GM12891 (cell line): ENCODE results near the gene GNG11. TPM values are rescaled to one million over a fixed set of nuclear protein-coding genes. Genes with fewer than 3 reads are reported as not detected.
A peak's percentile ranks its signal among the peaks of the same experiment; 100 is the strongest.

Experiments
- DNase-seq: peaks from one replicate; pipeline ENCODE4 v3.0.0; 2011; ENCODE audit warnings: low spot score; ENCODE audit not compliant: insufficient read length
- FAIRE-seq: peaks from 2 replicates; lab custom pipeline; 2011; peaks lifted over from hg19 to GRCh38; lab: Jason Lieb, UNC
- PAX5 ChIP-seq: IDR thresholded peaks from 2 replicates; pipeline ENCODE4 v1.6.1; 2011; ENCODE audit warnings: low read length, moderate library complexity, mild to moderate bottlenecking; ENCODE audit not compliant: insufficient read depth, severe bottlenecking
- POLR2A ChIP-seq: IDR thresholded peaks from 2 replicates; pipeline ENCODE4 v1.6.1; 2011; ENCODE audit warnings: low read depth, low read length, control low read depth
- POLR2AphosphoS5 ChIP-seq: IDR thresholded peaks from 2 replicates; pipeline ENCODE4 v1.6.1; 2011; ENCODE audit warnings: low read depth, low read length, control low read depth
- POU2F2 ChIP-seq: IDR thresholded peaks from 2 replicates; pipeline ENCODE4 v1.6.1; 2011; ENCODE audit warnings: low read depth, mild to moderate bottlenecking, control low read depth, low read length, moderate library complexity
- SPI1 ChIP-seq: IDR thresholded peaks from 2 replicates; pipeline ENCODE4 v1.6.1; 2011; ENCODE audit warnings: low read depth, low read length, control low read depth
- TAF1 ChIP-seq: IDR thresholded peaks from 2 replicates; pipeline ENCODE4 v1.6.1; 2011; ENCODE audit warnings: low read depth, low read length, control low read depth
- polyA plus RNA-seq: library from polyadenylated mRNA; unstranded; fragments of >200 nt; gene quantifications from one replicate; pipeline ENCODE4 v1.2.1, GENCODE V29; 2012; ENCODE audit warnings: low read depth, missing spikeins, inconsistent platforms; ENCODE audit not compliant: missing spikeins

GNG11 gene
- polyA plus RNA-seq, result 1.3 TPM

DNA sequence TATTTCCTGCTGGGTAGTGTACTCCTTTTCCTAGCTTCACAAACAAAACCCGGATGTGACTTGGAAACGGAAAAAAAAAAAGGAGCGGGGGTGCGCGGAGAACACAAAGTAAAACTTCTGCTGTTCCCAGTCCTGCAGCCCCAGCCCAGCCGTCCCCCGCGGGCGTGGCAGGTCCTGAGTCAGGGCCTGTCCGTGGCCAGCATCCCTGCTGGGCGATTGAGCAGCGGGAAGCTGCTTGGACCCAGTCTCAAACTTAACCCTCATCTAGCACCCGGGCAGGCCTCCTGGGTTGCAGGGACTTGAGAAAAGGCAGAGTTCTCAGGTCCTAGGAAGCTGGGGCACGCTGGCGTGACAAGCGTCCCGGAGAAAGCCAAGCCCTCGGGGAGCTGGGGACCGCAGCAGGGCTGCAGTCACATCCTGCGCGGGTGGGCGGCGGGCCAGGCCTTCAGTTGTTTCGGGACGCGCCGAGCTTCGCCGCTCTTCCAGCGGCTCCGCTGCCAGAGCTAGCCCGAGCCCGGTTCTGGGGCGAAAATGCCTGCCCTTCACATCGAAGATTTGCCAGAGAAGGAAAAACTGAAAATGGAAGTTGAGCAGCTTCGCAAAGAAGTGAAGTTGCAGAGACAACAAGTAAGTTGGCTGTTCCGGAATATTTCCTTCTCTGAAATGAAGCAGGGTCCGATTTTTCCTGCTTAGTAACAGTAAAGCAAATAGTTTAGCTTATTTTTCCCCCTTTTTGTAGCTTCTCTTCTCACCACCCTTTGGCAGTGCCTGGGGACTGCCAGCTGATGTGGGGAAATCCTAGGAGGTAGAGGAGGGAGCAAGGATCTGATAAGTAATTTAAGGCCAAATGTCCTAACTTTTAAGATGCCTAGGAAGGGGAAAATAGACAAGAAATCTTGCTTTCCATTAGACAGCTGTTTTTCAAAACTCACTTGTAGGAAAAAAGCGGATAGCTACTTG is at the start of gene GNG11:
GNG11 (plus strand) TSS at position 129 of the 960 bp plus-strand sequence; CDS start at position 532, 403 bp downstream.
- FAIRE-seq (peak; percentile 72), DNase-seq (peak; percentile 29)
- TF ChIP-seq PAX5 (no peak), POLR2AphosphoS5 (no peak), POLR2A (no peak), SPI1 (no peak), POU2F2 (no peak), TAF1 (no peak)

DNA sequence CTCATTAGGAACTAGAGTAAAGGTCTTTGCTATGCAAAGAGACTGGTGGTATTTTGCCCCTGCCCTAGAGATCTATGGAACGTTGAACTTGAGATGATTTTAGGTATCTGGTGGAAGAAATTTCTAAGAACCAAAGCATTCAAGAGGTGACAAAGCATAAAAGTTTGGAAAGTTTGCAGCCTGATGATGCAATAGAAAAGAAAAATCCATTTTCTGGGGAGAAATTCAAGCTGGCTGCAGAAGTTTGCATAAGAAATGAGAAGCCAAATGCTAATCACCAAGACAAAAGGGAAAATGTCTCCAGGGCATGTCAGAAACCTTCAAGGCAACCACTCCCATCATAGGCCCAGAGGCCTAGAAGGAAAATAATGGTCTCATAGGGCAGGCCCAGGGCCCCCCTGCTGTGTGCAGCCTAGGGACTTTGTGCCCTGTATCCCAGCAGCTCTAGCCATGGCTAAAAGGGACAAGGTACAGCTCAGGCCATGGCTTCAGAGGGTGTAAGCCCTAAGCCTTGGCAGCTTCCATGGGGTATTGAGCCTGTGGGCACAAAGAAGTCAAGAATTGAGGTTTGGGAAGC is 47.4 kb upstream of the GNG11 start:
- DNase-seq (no peak), FAIRE-seq (no peak)
- TF ChIP-seq POLR2AphosphoS5 (no peak), PAX5 (no peak), TAF1 (no peak), POU2F2 (no peak), SPI1 (no peak), POLR2A (no peak)

DNA sequence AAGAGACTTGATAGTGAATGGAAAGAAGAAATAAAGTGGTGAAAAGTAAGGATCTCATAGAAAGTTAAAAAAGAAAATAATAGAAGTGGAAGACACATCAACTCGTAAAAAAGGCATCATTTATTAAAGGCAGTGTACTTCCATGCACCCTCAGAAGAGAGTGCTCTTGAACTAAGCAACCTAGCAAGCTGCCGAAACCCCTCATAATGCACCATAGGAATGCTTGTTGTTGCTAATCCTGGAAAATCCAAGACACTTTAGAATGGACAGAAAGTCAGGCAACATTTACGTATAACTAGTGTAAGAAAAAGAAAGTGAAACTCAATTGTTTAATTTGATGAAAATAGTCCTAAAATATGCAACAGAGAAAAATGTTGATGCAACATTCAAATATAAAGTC is 43.8 kb upstream of the GNG11 start:
- no peak for TF ChIP-seq POU2F2
- no peak for TF ChIP-seq POLR2AphosphoS5
- TF ChIP-seq POLR2A, result no peak
- no peak for TF ChIP-seq PAX5
- TF ChIP-seq SPI1, result no peak
- no peak for TF ChIP-seq TAF1
- DNase-seq (no peak), FAIRE-seq (no peak)

DNA sequence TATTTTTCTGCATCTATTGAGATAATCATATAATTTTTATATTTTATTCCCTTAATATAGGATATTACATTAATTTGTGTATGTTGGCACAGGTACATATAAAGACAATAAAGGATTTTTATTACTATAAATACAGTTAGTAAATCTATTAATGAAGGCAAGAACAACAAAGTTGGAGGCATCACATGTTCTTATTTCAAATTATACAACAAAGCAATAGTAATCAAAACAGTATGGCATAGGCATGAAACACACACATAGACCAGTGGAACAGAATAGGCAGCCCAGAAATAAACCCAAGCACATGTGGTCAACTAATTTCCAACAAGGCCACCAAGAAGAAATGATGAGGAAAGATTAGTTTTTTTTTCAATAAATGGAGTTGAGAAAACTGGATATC is 42.2 kb upstream of the GNG11 start:
- DNase-seq (no peak), FAIRE-seq (no peak)
- TF ChIP-seq POLR2AphosphoS5 (no peak), POLR2A (no peak), TAF1 (no peak), PAX5 (no peak), POU2F2 (no peak), SPI1 (no peak)

DNA sequence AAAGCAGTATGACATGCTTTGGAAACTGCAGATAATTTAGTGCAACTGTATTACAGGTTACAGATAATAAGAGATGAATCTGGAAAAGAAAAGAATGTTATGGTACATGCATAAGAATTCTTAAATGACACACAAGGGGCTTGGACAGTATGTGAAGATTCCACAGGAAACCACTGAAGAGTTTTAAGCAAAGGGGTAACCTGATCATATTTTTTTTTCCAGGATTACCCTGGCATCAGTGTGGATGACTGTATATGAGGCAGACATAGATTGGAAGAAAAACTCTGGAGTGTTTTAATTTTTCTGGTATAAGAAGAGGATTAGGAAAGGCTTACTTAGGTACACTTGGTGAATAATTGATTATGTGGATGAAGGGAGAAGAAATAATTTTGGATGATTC is 39.1 kb upstream of the GNG11 start:
- TF ChIP-seq POU2F2, result no peak
- no peak for TF ChIP-seq POLR2AphosphoS5
- no peak for TF ChIP-seq SPI1
- TF ChIP-seq TAF1, result no peak
- TF ChIP-seq POLR2A, result no peak
- TF ChIP-seq PAX5, result no peak
- DNase-seq, result no peak
- FAIRE-seq, result no peak

DNA sequence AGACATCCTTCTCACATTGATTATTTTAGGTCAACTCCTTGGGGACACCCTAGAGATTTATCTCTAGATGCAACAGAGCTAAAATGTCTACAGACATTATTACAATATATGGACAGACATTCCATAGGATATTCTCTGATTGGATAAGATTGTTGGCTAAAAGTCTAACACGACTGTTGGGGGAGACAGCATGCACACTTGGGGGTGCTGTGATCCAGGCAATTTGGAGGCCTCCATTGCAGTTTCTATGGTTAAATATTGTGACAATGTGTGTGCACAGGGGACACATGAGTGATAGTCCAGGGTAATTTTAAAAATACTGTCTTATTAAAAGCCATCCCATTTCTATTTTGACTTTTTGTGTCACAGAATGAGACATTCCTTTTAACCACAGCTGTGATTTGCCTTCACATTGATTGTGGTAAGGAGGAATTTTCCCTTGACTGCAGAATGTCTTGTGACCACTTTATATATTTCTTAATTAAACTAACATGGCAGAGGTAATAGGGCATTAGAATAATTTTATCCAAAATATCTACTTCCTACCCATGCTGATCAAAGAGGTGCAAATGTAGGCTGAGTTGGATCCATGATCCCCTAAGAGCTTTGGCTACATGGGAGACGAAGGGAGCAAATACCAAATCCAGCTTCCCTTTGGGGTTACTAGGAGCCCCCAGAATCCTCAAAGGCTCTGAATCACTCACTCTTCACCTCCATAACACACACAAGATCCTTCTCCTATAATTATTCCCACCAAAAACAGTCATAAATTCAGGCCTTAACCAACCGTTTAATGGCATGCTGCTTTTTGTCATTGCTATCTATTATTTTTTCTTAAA is 38.2 kb upstream of the GNG11 start:
- no peak for DNase-seq
- FAIRE-seq, result no peak
- TF ChIP-seq POLR2A, result no peak
- TF ChIP-seq POLR2AphosphoS5, result no peak
- TF ChIP-seq TAF1, result no peak
- TF ChIP-seq SPI1, result no peak
- no peak for TF ChIP-seq POU2F2
- no peak for TF ChIP-seq PAX5

DNA sequence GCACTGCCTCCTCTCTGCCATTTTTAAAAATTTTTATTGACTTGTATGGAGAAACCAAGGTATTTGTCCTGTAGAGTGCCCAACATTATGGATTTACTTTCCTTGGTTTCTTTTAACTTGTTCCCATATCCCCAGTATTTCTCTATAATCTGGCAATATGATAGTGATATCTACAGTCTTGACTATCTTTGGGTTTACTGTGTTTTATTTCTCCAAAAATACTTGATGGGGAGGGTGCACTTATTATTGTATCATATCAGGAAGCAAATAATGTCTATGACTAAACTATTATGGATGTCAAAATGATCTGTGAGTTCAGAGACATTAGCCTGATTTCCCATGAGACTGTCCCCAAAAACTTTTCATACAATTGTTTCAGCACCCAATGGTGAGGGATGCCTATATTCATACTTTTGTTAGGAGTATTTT is 37.6 kb upstream of the GNG11 start:
- no peak for FAIRE-seq
- no peak for TF ChIP-seq POLR2AphosphoS5
- TF ChIP-seq PAX5, result no peak
- no peak for TF ChIP-seq POU2F2
- no peak for TF ChIP-seq TAF1
- TF ChIP-seq POLR2A, result no peak
- no peak for TF ChIP-seq SPI1
- no peak for DNase-seq

DNA sequence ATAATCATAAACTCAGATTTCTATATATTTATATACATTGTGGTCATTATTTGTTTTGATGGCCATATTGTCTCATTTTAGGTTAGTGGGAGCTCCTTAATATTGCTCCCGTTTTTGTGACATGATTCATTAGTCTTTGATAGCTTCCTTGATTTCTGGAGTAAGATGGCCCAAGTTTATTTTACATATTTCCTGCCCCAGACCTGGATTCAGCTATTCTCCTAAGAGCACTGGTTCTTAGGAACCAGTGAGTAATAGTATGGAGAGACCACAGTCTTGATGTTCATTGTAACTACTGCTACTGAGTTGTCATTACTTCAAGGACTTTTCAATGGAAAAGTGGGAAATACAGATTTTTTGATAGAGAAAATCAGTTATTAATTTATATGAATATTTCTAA is 37.0 kb upstream of the GNG11 start:
- DNase-seq, result no peak
- no peak for TF ChIP-seq PAX5
- no peak for FAIRE-seq

DNA sequence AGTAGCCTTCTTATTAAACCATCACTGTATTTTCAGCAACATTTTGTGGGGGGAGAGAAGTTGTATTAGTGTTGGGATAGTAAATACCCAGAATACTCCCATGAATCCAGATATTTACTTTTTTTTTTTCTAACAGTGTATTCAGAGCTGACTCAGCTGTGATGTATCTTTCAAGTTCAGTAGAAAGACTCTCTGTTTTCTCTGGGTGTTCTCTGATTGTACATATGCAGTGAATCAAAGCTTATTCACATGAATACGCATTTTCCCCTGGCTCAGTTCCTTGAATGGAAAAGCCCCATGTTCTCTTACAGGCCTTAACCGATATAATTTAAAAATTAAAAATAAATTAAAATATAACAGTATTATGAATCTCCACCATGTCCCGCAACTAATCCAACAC is 32.3 kb upstream of the GNG11 start:
- TF ChIP-seq POLR2AphosphoS5 (no peak), TAF1 (no peak), PAX5 (no peak), POLR2A (no peak), SPI1 (no peak), POU2F2 (no peak)
- FAIRE-seq (no peak), DNase-seq (no peak)

DNA sequence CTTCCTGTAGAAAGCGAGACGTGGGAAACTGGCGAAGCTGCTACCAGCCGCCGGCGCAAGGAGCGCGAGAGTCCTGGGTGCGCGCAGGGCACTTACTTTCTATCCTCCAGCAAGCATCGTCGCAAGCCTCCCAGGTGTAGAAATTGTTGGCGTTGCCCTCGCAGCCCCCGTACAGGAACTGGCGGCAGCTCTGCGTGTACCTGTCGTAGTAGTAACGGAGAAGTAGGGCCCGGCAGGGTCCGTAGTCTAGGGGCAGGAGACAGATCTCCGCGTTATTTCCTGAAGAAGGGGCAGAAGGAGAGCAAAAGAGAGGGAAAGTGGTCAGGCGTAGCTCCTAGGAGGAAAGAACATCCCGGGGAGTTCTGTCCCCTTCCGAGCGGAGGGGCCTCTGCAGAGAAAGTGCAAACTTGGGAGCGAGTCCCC is 31.5 kb upstream of the GNG11 start:
- no peak for TF ChIP-seq POLR2A
- no peak for TF ChIP-seq POU2F2
- no peak for TF ChIP-seq TAF1
- no peak for TF ChIP-seq PAX5
- no peak for TF ChIP-seq POLR2AphosphoS5
- TF ChIP-seq SPI1, result no peak
- DNase-seq (no peak), FAIRE-seq (peak; percentile 9)

DNA sequence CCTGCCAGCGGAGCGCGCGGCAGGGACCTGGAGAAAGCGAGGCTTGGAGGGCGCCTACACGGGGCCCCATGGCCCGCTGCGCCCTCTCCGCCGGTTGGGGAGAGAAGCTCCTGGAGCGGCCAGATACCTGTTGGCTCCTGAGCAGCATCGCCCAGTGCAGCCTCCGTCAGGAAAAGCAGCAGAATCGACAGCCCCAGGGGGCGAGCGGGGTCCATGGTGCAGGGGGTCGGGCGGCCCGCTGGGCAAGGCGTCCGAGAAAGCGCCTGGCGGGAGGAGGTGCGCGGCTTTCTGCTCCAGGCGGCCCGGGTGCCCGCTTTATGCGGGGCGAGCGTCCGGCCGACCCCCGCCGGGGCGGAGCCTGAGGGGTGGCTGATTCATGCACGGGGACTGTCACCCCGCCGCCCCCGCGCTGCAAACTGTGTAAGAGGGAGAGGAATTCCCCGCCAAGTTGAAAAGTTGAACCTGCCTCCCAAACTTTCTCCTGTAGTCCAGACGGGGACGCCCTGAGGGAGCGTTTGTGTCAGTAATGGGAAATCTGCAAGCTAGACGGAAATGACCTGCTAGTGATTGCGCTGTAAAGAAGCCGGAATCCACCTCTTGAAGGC is 31.0 kb upstream of the GNG11 start, which contains the start of gene TFPI2:
TFPI2 (minus strand) TSS at position 290 of the 605 bp plus-strand sequence; CDS start at position 215, 75 bp downstream.
- TF ChIP-seq SPI1, result no peak
- no peak for TF ChIP-seq POU2F2
- TF ChIP-seq POLR2AphosphoS5, result no peak
- TF ChIP-seq TAF1, result no peak
- TF ChIP-seq PAX5, result no peak
- no peak for TF ChIP-seq POLR2A
- FAIRE-seq, result no peak
- DNase-seq, result no peak
